HepG2 (cell line): ENCODE results near the gene SPTA1. TPM values are rescaled to one million over a fixed set of nuclear protein-coding genes. Genes with fewer than 3 reads are reported as not detected.

ENCODE experiments used
- ATAC-seq: fragments of 200-7000 bp; cut with Tn5 transposase; 3 replicates; pipeline ENCODE4 v1.9.1; 2020; ENCODE audit warnings: mild to moderate bottlenecking, moderate library complexity
- BruUV-seq: library from RNA; stranded (reverse); fragments of 400-500 nt; replicated peaks from 2 replicates; lab custom pipeline; 2021; lab: Mats Ljungman, UMichigan
- CTCF ChIA-PET: fragments of 300-600 bp; formaldehyde crosslinking; extraction: SDS; loops from one replicate; lab custom pipeline; 2021; ENCODE audit warnings: low total read pairs, inconsistent platforms, low intra/inter-chr PET ratio; lab: Yijun Ruan, JAX
- POLR2A ChIA-PET: fragments of 350-600 bp; sonication (Branson Sonifier 250); formaldehyde crosslinking; loops from one replicate; lab custom pipeline; 2020; ENCODE audit warnings: antibody characterized with exemption, inconsistent platforms; lab: Yijun Ruan, JAX
- DNase-seq: peaks from one replicate; pipeline ENCODE4 v3.0.0-alpha.2; 2015; ENCODE audit warnings: low spot score
- FAIRE-seq: peaks from 3 replicates; lab custom pipeline; 2011; peaks lifted over from hg19 to GRCh38; lab: Jason Lieb, UNC
- H2AFZ ChIP-seq: one replicate; pipeline ENCODE4 v1.6.1; 2011; ENCODE audit warnings: low read length, inconsistent platforms
- H3K27ac ChIP-seq: fragments of 300-600 bp; 3 replicates; pipeline ENCODE4 v1.8.0; 2011; ENCODE audit warnings: mixed run types, mild to moderate bottlenecking, mixed read lengths, low read length, inconsistent platforms; ENCODE audit not compliant: insufficient read depth; ENCODE audit errors: extremely low read length
- H3K27me3 ChIP-seq, 2 experiments: fragments of 200-600 bp in 1 of 2; 2 replicates in 1 of 2; 3 replicates in 1 of 2; pipeline versions ENCODE4 v1.6.0 to v1.8.0; 2011; ENCODE audit warnings: low read length in 2 of 2, mild to moderate bottlenecking in 2 of 2, moderate library complexity in 2 of 2, inconsistent platforms in 1 of 2; ENCODE audit not compliant: insufficient read depth in 2 of 2, control insufficient read depth in 1 of 2
- H3K36me3 ChIP-seq, 2 experiments: fragments of 200-600 bp in 1 of 2; replicated peaks in 1 of 2; 2 replicates in 1 of 2; 3 replicates in 1 of 2; pipeline versions ENCODE4 v1.5.1 to v1.8.0; 2011; ENCODE audit warnings: low read length in 2 of 2, inconsistent platforms in 1 of 2; ENCODE audit not compliant: insufficient read depth in 2 of 2, control insufficient read depth in 1 of 2
- H3K4me1 ChIP-seq: 2 replicates; pipeline ENCODE4 v1.5.1; 2012; ENCODE audit warnings: low read length, inconsistent platforms; ENCODE audit not compliant: insufficient read depth
- H3K4me2 ChIP-seq: 2 replicates; pipeline ENCODE4 v1.6.0; 2011; ENCODE audit warnings: low read depth, low read length, inconsistent platforms
- H3K4me3 ChIP-seq, 3 experiments: fragments of 200-600 bp in 1 of 3; sonication (generic), shearing (Covaris generic) in 1 of 3; replicated peaks in 1 of 3; 2 replicates each; pipeline ENCODE4 v1.5.1; 2011 to 2016; ENCODE audit warnings: low read length in 3 of 3, inconsistent platforms in 2 of 3, low read depth in 2 of 3, mild to moderate bottlenecking in 2 of 3, control low read depth in 1 of 3, mixed read lengths in 1 of 3; ENCODE audit not compliant: insufficient read depth in 1 of 3
- H3K79me2 ChIP-seq: one replicate; pipeline ENCODE4 v1.6.1; 2011; ENCODE audit warnings: low read length, inconsistent platforms; ENCODE audit not compliant: insufficient read depth
- H3K9ac ChIP-seq: 2 replicates; pipeline ENCODE4 v1.6.0; 2011; ENCODE audit warnings: mild to moderate bottlenecking, low read depth, low read length, inconsistent platforms; ENCODE audit not compliant: insufficient read depth
- H3K9me3 ChIP-seq: 2 replicates; pipeline ENCODE4 v1.5.1; 2012; ENCODE audit warnings: mild to moderate bottlenecking, low read length
- H4K20me1 ChIP-seq: 2 replicates; pipeline ENCODE4 v1.6.0; 2011; ENCODE audit warnings: inconsistent platforms, mild to moderate bottlenecking, low read length, moderate library complexity; ENCODE audit not compliant: insufficient read depth
- ATRX ChIP-seq: sonication (generic); formaldehyde crosslinking; IDR thresholded peaks from 2 replicates; pipeline ENCODE4 v1.4.0; 2020; ENCODE audit warnings: missing genetic modification reagents, borderline replicate concordance
- BRF2 ChIP-seq: sonication (generic); formaldehyde crosslinking; IDR thresholded peaks from 2 replicates; pipeline ENCODE4 v1.8.1; 2022; ENCODE audit warnings: mild to moderate bottlenecking, missing genetic modification reagents
- CCDC6 ChIP-seq: sonication (generic); formaldehyde crosslinking; IDR thresholded peaks from 2 replicates; pipeline ENCODE4 v1.8.1; 2022; ENCODE audit warnings: mild to moderate bottlenecking, missing genetic modification reagents, moderate library complexity
- DDIT3 ChIP-seq: sonication (generic); formaldehyde crosslinking; IDR thresholded peaks from 2 replicates; pipeline ENCODE4 v1.4.0; 2020; ENCODE audit warnings: mild to moderate bottlenecking, missing genetic modification reagents
- HMG20B ChIP-seq: conservative IDR thresholded peaks from 2 replicates; pipeline ENCODE4 v1.6.1; 2016; ENCODE audit warnings: missing genetic modification reagents, missing compliant biosample characterization
- KLF6 ChIP-seq: IDR thresholded peaks from 2 replicates; pipeline ENCODE4 v1.8.0; 2016; ENCODE audit warnings: missing biosample characterization, missing genetic modification reagents
- MED1 ChIP-seq: sonication (generic); formaldehyde crosslinking; IDR thresholded peaks from 2 replicates; pipeline ENCODE4 v1.4.0; 2020; ENCODE audit warnings: missing genetic modification reagents
- MED8 ChIP-seq: sonication (generic); formaldehyde crosslinking; IDR thresholded peaks from 2 replicates; pipeline ENCODE4 v1.8.1; 2023; ENCODE audit warnings: mild to moderate bottlenecking, missing genetic modification reagents; ENCODE audit not compliant: insufficient replicate concordance
- NCOA5 ChIP-seq: sonication (generic); formaldehyde crosslinking; IDR thresholded peaks from 2 replicates; pipeline ENCODE4 v1.4.0; 2020; ENCODE audit warnings: missing genetic modification reagents
- PAF1 ChIP-seq: IDR thresholded peaks from 2 replicates; pipeline ENCODE4 v1.6.1; 2016; ENCODE audit warnings: missing genetic modification reagents, missing compliant biosample characterization
- TRIM22 ChIP-seq: fragments of 450-650 bp; IDR thresholded peaks from 2 replicates; pipeline ENCODE4 v1.6.1; 2017
- ZBTB34 ChIP-seq: sonication (generic); formaldehyde crosslinking; IDR thresholded peaks from 2 replicates; pipeline ENCODE4 v1.8.0; 2022; ENCODE audit warnings: mild to moderate bottlenecking, missing genetic modification reagents
- ZBTB38 ChIP-seq: sonication (generic); formaldehyde crosslinking; IDR thresholded peaks from 2 replicates; pipeline ENCODE4 v1.5.1; 2020; ENCODE audit warnings: mild to moderate bottlenecking, missing genetic modification reagents
- ZNF143 ChIP-seq: sonication (generic); formaldehyde crosslinking; IDR thresholded peaks from 2 replicates; pipeline ENCODE4 v1.4.0; 2020; ENCODE audit warnings: missing genetic modification reagents
- ZNF329 ChIP-seq: sonication (generic); formaldehyde crosslinking; IDR thresholded peaks from 2 replicates; pipeline ENCODE4 v1.9.0; 2021; ENCODE audit warnings: low read depth, mild to moderate bottlenecking, missing genetic modification reagents
- ZNF382 ChIP-seq: sonication (generic); formaldehyde crosslinking; IDR thresholded peaks from 2 replicates; pipeline ENCODE4 v1.5.0; 2020; ENCODE audit warnings: missing genetic modification reagents, mild to moderate bottlenecking, borderline replicate concordance
- ZNF782 ChIP-seq: sonication (generic); formaldehyde crosslinking; IDR thresholded peaks from 2 replicates; pipeline ENCODE4 v1.4.0; 2020; ENCODE audit warnings: missing genetic modification reagents, mild to moderate bottlenecking, borderline replicate concordance
- ZXDC ChIP-seq: sonication (generic); formaldehyde crosslinking; IDR thresholded peaks from 2 replicates; pipeline ENCODE4 v1.5.0; 2020; ENCODE audit warnings: mild to moderate bottlenecking, missing genetic modification reagents
- WGBS: methylation state at CpG from one replicate; pipeline ENCODE4 v1.1.6; 2017; ENCODE audit warnings: low lambda C conversion rate; 5-methylcytosine and 5-hydroxymethylcytosine counted together
- in situ Hi-C: cut with HindIII; loops from 2 replicates; pipeline ENCODE4 v1.10.0; 2017; ENCODE audit warnings: low pct_unique_long_range_greater_than_20kb; ENCODE audit not compliant: extremely low pct_ligation_motif_present
- intact Hi-C: fragments of 100-400 bp; cut with micrococcal nuclease; formaldehyde crosslinking; loops from one replicate; pipeline ENCODE4 v1.10.0; 2022; ENCODE audit not compliant: unreplicated experiment
- polyA plus RNA-seq, 8 experiments: library from polyadenylated mRNA; depleted of rRNA in 3 of 8; stranded (reverse) in 7 of 8; unstranded in 1 of 8; fragments of >200 nt; fragmentation: Illumina TruSeq in 4 of 8; extraction: Trizol in 4 of 8; gene quantifications; 2 replicates each; pipeline versions ENCODE4 v1.2.1 to v1.2.3, GENCODE V29; 2011 to 2016; ENCODE audit warnings: low read depth in 4 of 8, missing spikeins in 1 of 8, mixed read lengths in 1 of 8; ENCODE audit not compliant: insufficient read depth in 1 of 8
- total RNA-seq, 5 experiments: library from RNA; depleted of rRNA; stranded (reverse); fragments of >200 nt; fragmentation: Illumina TruSeq; extraction: Trizol; gene quantifications; 2 replicates each; pipeline ENCODE4 v1.2.3, GENCODE V29; 2016; ENCODE audit warnings: low read depth in 1 of 5

SPTA1 gene
- total and polyA plus RNA-seq, 2 of the 13 experiments (the other 11 are each of a cell fraction or from before 2014, with no cell fraction given) = not detected

- ChIA-PET CTCF (no interaction called here), POLR2A (no interaction called here)
- no peak for ATAC-seq
- no peak overlapping the region for H3K27ac ChIP-seq
- FAIRE-seq = no peak
- H3K27me3 ChIP-seq = no peaks in the 10 kb centered on the region; a peak in 1 of 5 replicates
- no peak overlapping the region for H3K4me3 ChIP-seq
- peaks cover 81% of the 10 kb centered on the region for H3K9me3 ChIP-seq
- H3K79me2 ChIP-seq = no peaks in the 10 kb centered on the region
- no peaks in the 10 kb centered on the region for H3K36me3 ChIP-seq
- BruUV-seq = no TSS peak
- intact Hi-C loops = no loop called here
- in situ Hi-C loops = no loop called here
- WGBS = 23% methylated on average over 3 of the region's 3 CpGs
- no peaks in the 10 kb centered on the region for H4K20me1 ChIP-seq
- DNase-seq = no peak
- no peak overlapping the region for H3K4me2 ChIP-seq
- no peak overlapping the region for H2AFZ ChIP-seq
- no peaks in the 10 kb centered on the region for H3K4me1 ChIP-seq
- H3K9ac ChIP-seq = no peak overlapping the region
- TF ChIP-seq CCDC6 = no peak
- no peak for TF ChIP-seq ZBTB38 (CRISPR knock-in tag)
- no peak for TF ChIP-seq ZNF329 (CRISPR knock-in tag)
- no peak for TF ChIP-seq ATRX (CRISPR knock-in tag)
- no peak for TF ChIP-seq ZBTB34 (CRISPR knock-in tag)
- no peak for TF ChIP-seq ZNF382 (CRISPR knock-in tag)
- TF ChIP-seq PAF1 (CRISPR knock-in tag) = no peak
- no peak for TF ChIP-seq HMG20B (CRISPR knock-in tag)
- TF ChIP-seq MED1 = no peak
- no peak for TF ChIP-seq ZNF143
- TF ChIP-seq MED8 (CRISPR knock-in tag) = no peak
- TF ChIP-seq BRF2 (CRISPR knock-in tag) = no peak
- TF ChIP-seq KLF6 = no peak
- TF ChIP-seq DDIT3 (CRISPR knock-in tag) = no peak
- no peak for TF ChIP-seq ZXDC
- TF ChIP-seq TRIM22 = no peak
- no peak for TF ChIP-seq NCOA5 (CRISPR knock-in tag)
- TF ChIP-seq ZNF782 (CRISPR knock-in tag) = no peak
Measured at GRCh38 chr1:158613764-158614163, 72.8 kb downstream of the SPTA1 start.
